ENCODE measurements around the gene GRID2.
"Not testable (repeated sequence)": the region's sequence is repeated elsewhere in the genome, so short reads cannot be mapped to it uniquely, and the experiment has no call there.

The GRID2 gene

GRCh38 chr4:92421920-92422319 lies 118.2 kb downstream of the GRID2 start:
- H3K27me3 ChIP-seq (ENCODE audit: insufficient read depth, low read length) = no peaks in the 10 kb centered on the region
- no peak overlapping the region for H3K14ac ChIP-seq (ENCODE audit: low read length)
- H3K4me2 ChIP-seq (ENCODE audit: low read length) = no peak overlapping the region
- H4K91ac ChIP-seq (ENCODE audit: low read depth, low read length) = no peak overlapping the region
- H3K79me1 ChIP-seq (ENCODE audit: low read length) = no peaks in the 10 kb centered on the region
- no peak overlapping the region for H2AFZ ChIP-seq (ENCODE audit: insufficient read depth, low read length, poor library complexity)
- H2AK5ac ChIP-seq (ENCODE audit: low read length) = no peak overlapping the region
- no peak overlapping the region for H2BK120ac ChIP-seq (ENCODE audit: insufficient read depth, low read length, poor library complexity)
- H3K36me3 ChIP-seq (ENCODE audit: control insufficient read depth in 1 of 2, insufficient read depth in 2 of 2, low read length in 2 of 2) = no peaks in the 10 kb centered on the region
- no peak overlapping the region for H3K23ac ChIP-seq (ENCODE audit: low read length)
- no peak overlapping the region for H3K9ac ChIP-seq (ENCODE audit: low read length)
- no peak overlapping the region for H4K8ac ChIP-seq (ENCODE audit: low read depth, low read length)
- no peak overlapping the region for H3K4ac ChIP-seq (ENCODE audit: low read depth, low read length)
- H2BK5ac ChIP-seq (ENCODE audit: low read depth, low read length, poor library complexity) = no peak overlapping the region
- H3K18ac ChIP-seq (ENCODE audit: low read length) = no peak overlapping the region
- no peak overlapping the region for H3K27ac ChIP-seq (ENCODE audit: low read depth, low read length)
- no peak overlapping the region for H2BK12ac ChIP-seq (ENCODE audit: low read length)
- no peak overlapping the region for H3K4me3 ChIP-seq (ENCODE audit: low read depth, low read length)
- no peaks in the 10 kb centered on the region for H3K4me1 ChIP-seq (ENCODE audit: control insufficient read depth in 1 of 2, insufficient read depth in 2 of 2, low read length in 2 of 2)
- no CpG with 5 or more reads among the region's 2 CpGs for WGBS (ENCODE audit: extremely low coverage, insufficient coverage, insufficient read length)
- H4K12ac ChIP-seq (ENCODE audit: low read depth, low read length) = no peak overlapping the region
- no peaks in the 10 kb centered on the region for H3K9me3 ChIP-seq (ENCODE audit: insufficient read depth, low read depth, low read length)
- DNase-seq = no peak
- no peaks in the 10 kb centered on the region for H3K79me2 ChIP-seq (ENCODE audit: control insufficient read depth, insufficient read depth, low read length, poor library complexity)

DNA sequence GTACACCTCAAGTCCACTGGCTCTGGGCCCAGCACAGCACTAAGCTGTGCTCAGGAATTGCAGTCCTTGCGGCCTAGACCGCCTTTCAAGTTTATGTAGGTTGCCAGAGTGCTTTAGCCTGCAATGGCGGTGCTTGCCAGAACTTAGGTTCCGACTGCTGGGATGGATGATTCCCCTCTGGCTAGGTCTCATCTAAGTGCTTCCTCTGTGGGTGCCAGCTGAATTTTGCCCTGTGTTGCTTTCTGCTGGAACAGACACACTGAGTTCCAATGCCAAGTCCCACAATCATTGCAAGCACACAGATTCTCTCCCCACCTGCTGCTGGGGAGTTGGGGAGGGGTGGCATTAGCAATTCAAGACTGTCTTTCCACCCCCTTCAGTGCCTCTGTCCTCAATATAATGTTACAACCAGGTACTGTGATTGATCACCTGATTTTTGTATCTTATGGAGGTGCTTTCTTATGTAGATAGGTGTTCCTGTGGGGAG lies 129.5 kb downstream of the GRID2 start:
- Histone ChIP-seq H2BK5ac (ENCODE audit: low read depth, low read length, poor library complexity) (no peak overlapping the region), H2BK12ac (ENCODE audit: low read length) (no peak overlapping the region), H3K9ac (ENCODE audit: low read length) (no peak overlapping the region), H2BK120ac (ENCODE audit: insufficient read depth, low read length, poor library complexity) (no peak overlapping the region), H3K23ac (ENCODE audit: low read length) (no peak overlapping the region), H3K9me3 (ENCODE audit: insufficient read depth, low read depth, low read length) (no peaks in the 10 kb centered on the region), H3K4me3 (ENCODE audit: low read depth, low read length) (no peak overlapping the region), H2AK5ac (ENCODE audit: low read length) (no peak overlapping the region), H3K36me3 (ENCODE audit: control insufficient read depth in 1 of 2, insufficient read depth in 2 of 2, low read length in 2 of 2) (no peaks in the 10 kb centered on the region), H2AFZ (ENCODE audit: insufficient read depth, low read length, poor library complexity) (no peak overlapping the region), H3K14ac (ENCODE audit: low read length) (no peak overlapping the region), H4K91ac (ENCODE audit: low read depth, low read length) (no peak overlapping the region), H4K8ac (ENCODE audit: low read depth, low read length) (no peak overlapping the region), H3K79me2 (ENCODE audit: control insufficient read depth, insufficient read depth, low read length, poor library complexity) (no peaks in the 10 kb centered on the region), H3K4me2 (ENCODE audit: low read length) (no peak overlapping the region), H3K18ac (ENCODE audit: low read length) (no peak overlapping the region), H3K4ac (ENCODE audit: low read depth, low read length) (no peak overlapping the region), H4K12ac (ENCODE audit: low read depth, low read length) (no peak overlapping the region), H3K4me1 (ENCODE audit: control insufficient read depth in 1 of 2, insufficient read depth in 2 of 2, low read length in 2 of 2) (no peaks in the 10 kb centered on the region), H3K27ac (ENCODE audit: low read depth, low read length) (no peak overlapping the region), H3K27me3 (ENCODE audit: insufficient read depth, low read length) (no peaks in the 10 kb centered on the region), H3K79me1 (ENCODE audit: low read length) (no peaks in the 10 kb centered on the region)
- DNase-seq = no peak
- no CpG with 5 or more reads among the region's 4 CpGs for WGBS (ENCODE audit: extremely low coverage, insufficient coverage, insufficient read length)

GRCh38 chr4:92438722-92439121 lies 135.0 kb downstream of the GRID2 start:
- not testable (repeated sequence) for H3K4ac ChIP-seq (ENCODE audit: low read depth, low read length); H3K4me1 ChIP-seq (ENCODE audit: control insufficient read depth in 1 of 2, insufficient read depth in 2 of 2, low read length in 2 of 2); H4K12ac ChIP-seq (ENCODE audit: low read depth, low read length); H4K91ac ChIP-seq (ENCODE audit: low read depth, low read length); H2BK120ac ChIP-seq (ENCODE audit: insufficient read depth, low read length, poor library complexity); H3K27me3 ChIP-seq (ENCODE audit: insufficient read depth, low read length); H2AFZ ChIP-seq (ENCODE audit: insufficient read depth, low read length, poor library complexity); H3K18ac ChIP-seq (ENCODE audit: low read length); H2AK5ac ChIP-seq (ENCODE audit: low read length); DNase-seq; H3K79me2 ChIP-seq (ENCODE audit: control insufficient read depth, insufficient read depth, low read length, poor library complexity); H3K9me3 ChIP-seq (ENCODE audit: insufficient read depth, low read depth, low read length); H3K27ac ChIP-seq (ENCODE audit: low read depth, low read length); H3K79me1 ChIP-seq (ENCODE audit: low read length); H3K4me3 ChIP-seq (ENCODE audit: low read depth, low read length); H3K4me2 ChIP-seq (ENCODE audit: low read length); H2BK12ac ChIP-seq (ENCODE audit: low read length); H3K36me3 ChIP-seq (ENCODE audit: control insufficient read depth in 1 of 2, insufficient read depth in 2 of 2, low read length in 2 of 2); H3K14ac ChIP-seq (ENCODE audit: low read length); H3K23ac ChIP-seq (ENCODE audit: low read length); H4K8ac ChIP-seq (ENCODE audit: low read depth, low read length); H3K9ac ChIP-seq (ENCODE audit: low read length); H2BK5ac ChIP-seq (ENCODE audit: low read depth, low read length, poor library complexity)
- no CpG with 5 or more reads among the region's 6 CpGs for WGBS (ENCODE audit: extremely low coverage, insufficient coverage, insufficient read length)

DNA sequence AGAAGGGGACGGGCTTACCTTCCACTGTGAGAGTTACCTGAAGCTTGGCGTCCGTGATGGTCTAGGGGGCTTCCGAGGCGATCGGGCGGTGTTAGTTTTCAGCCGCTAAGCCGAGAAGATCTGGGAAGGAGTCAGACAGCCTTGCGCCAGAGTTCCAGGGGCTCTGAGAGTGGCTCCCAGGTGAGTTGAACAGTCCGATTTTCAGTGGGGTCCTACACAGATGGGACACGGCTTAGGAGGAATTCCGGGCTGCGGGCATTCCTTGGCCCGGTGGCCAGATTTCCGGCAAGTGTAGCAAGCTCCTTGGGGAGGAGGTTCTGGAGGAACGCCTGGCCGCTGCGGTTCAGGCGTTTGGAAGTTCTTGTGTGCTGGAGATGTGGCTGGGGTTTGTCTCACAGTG lies 138.4 kb downstream of the GRID2 start:
- H4K12ac ChIP-seq (ENCODE audit: low read depth, low read length); H3K23ac ChIP-seq (ENCODE audit: low read length); H3K9ac ChIP-seq (ENCODE audit: low read length); H3K79me1 ChIP-seq (ENCODE audit: low read length); H3K9me3 ChIP-seq (ENCODE audit: insufficient read depth, low read depth, low read length); H3K36me3 ChIP-seq (ENCODE audit: control insufficient read depth in 1 of 2, insufficient read depth in 2 of 2, low read length in 2 of 2); H2BK12ac ChIP-seq (ENCODE audit: low read length); H3K14ac ChIP-seq (ENCODE audit: low read length); H3K4me1 ChIP-seq (ENCODE audit: control insufficient read depth in 1 of 2, insufficient read depth in 2 of 2, low read length in 2 of 2); H3K27me3 ChIP-seq (ENCODE audit: insufficient read depth, low read length); H2AFZ ChIP-seq (ENCODE audit: insufficient read depth, low read length, poor library complexity); H4K91ac ChIP-seq (ENCODE audit: low read depth, low read length); DNase-seq; H2BK120ac ChIP-seq (ENCODE audit: insufficient read depth, low read length, poor library complexity); H3K18ac ChIP-seq (ENCODE audit: low read length); H3K27ac ChIP-seq (ENCODE audit: low read depth, low read length); H2BK5ac ChIP-seq (ENCODE audit: low read depth, low read length, poor library complexity); H2AK5ac ChIP-seq (ENCODE audit: low read length); H3K4ac ChIP-seq (ENCODE audit: low read depth, low read length); H4K8ac ChIP-seq (ENCODE audit: low read depth, low read length); H3K79me2 ChIP-seq (ENCODE audit: control insufficient read depth, insufficient read depth, low read length, poor library complexity): not testable (repeated sequence)
- Histone ChIP-seq H3K4me3 (ENCODE audit: low read depth, low read length) (peak overlapping the region; percentile 62), H3K4me2 (ENCODE audit: low read length) (peak overlapping the region; percentile 46)
- no CpG with 5 or more reads among the region's 20 CpGs for WGBS (ENCODE audit: extremely low coverage, insufficient coverage, insufficient read length)

Measured in trophoblast cell (in vitro differentiated cells and primary cell).